ENCODE results near the gene NFATC2. TPM values are rescaled to one million over a fixed set of nuclear protein-coding genes. Genes with fewer than 3 reads are reported as not detected.

The NFATC2 gene
- total and polyA plus RNA-seq, 12 donors: 0.43 to 5.7 (median 3.3) TPM

- Histone ChIP-seq H3K9me3 (no peaks in the 10 kb centered on the region), H3K36me3 (peaks cover 0 to 13% (median 0%) of the 10 kb centered on the region in 9 donors), H3K4me1 (peaks cover 0 to 14% (median 0%) of the 10 kb centered on the region in 9 donors), H3K4me3 (no peak overlapping the region), H3K27me3 (no peaks in the 10 kb centered on the region), H3K27ac (no peak overlapping the region)
- no peak for ATAC-seq
- no peak for TF ChIP-seq CTCF (IDR thresholded peaks at IDR 0.05)
- intact Hi-C loops (cut with DNase I): no loop called here
- 83 to 84% methylated on average over 19 of the region's 19 CpGs for WGBS, 2 donors
- no peak for DNase-seq
Measured at GRCh38 chr20:51507216-51508036, 35.1 kb downstream of the NFATC2 start.

GRCh38 chr20:51506527-51507215 lies 35.8 kb downstream of the NFATC2 start:
- H3K4me3 ChIP-seq: no peak overlapping the region
- WGBS, 2 donors: 96 to 97% methylated on average over 18 of the region's 18 CpGs
- DNase-seq (no peak), ATAC-seq (peak in 2 of 8 donors; percentile 24 to 25)
- H3K27ac ChIP-seq: no peak overlapping the region
- no peaks in the 10 kb centered on the region for H3K9me3 ChIP-seq
- intact Hi-C loops (cut with DNase I): no loop called here
- peaks cover 0 to 7% (median 0%) of the 10 kb centered on the region in 9 donors for H3K36me3 ChIP-seq
- H3K27me3 ChIP-seq: no peaks in the 10 kb centered on the region
- H3K4me1 ChIP-seq: peaks cover 0 to 9% (median 0%) of the 10 kb centered on the region in 9 donors
- TF ChIP-seq CTCF (IDR thresholded peaks at IDR 0.05): no peak

- DNase-seq: no peak
- intact Hi-C loops (cut with DNase I): no loop called here
- H3K4me1 ChIP-seq: peaks cover 0 to 14% (median 7%) of the 10 kb centered on the region in 9 donors
- no peak for TF ChIP-seq CTCF (IDR thresholded peaks at IDR 0.05)
- 91 to 94% methylated on average over 12 of the region's 12 CpGs for WGBS, 2 donors
- no peak overlapping the region for H3K4me3 ChIP-seq
- no peak overlapping the region for H3K27ac ChIP-seq
- no peaks in the 10 kb centered on the region for H3K36me3 ChIP-seq
- H3K27me3 ChIP-seq: no peaks in the 10 kb centered on the region
- no peak for ATAC-seq
- H3K9me3 ChIP-seq: no peaks in the 10 kb centered on the region
Measured at GRCh38 chr20:51505566-51505965, 37.0 kb downstream of the NFATC2 start.

GRCh38 chr20:51503376-51503775 lies 39.1 kb downstream of the NFATC2 start:
- intact Hi-C loops (cut with DNase I): no loop called here
- TF ChIP-seq CTCF (IDR thresholded peaks at IDR 0.05): no peak
- 87 to 100% methylated on average over 4 of the region's 4 CpGs for WGBS, 2 donors

More at GRCh38 chr20:51503376-51503775, 39.1 kb downstream of the NFATC2 start:
- Histone ChIP-seq H3K9me3 (no peaks in the 10 kb centered on the region), H3K27me3 (no peaks in the 10 kb centered on the region), H3K27ac (no peak overlapping the region), H3K4me3 (no peak overlapping the region), H3K36me3 (no peaks in the 10 kb centered on the region), H3K4me1 (peaks cover 0 to 31% (median 7%) of the 10 kb centered on the region in 9 donors)
- ATAC-seq (peak in 1 of 8 donors; percentile 25), DNase-seq (no peak)

Measured in heart right ventricle (tissue), 16 donors.